H4 (cell line): Measurements from ENCODE around the gene PITPNB. TPM values are rescaled to one million over a fixed set of nuclear protein-coding genes. Genes with fewer than 3 reads are reported as not detected.

Source experiments
- DNase-seq: peaks from one replicate; pipeline ENCODE4 v3.0.0-alpha.2; 2015; ENCODE audit warnings: low spot score
- total RNA-seq: library from RNA; depleted of rRNA; stranded (reverse); fragments of >200 nt; shearing (Covaris generic); gene quantifications from 2 replicates; pipeline ENCODE4 v1.2.3, GENCODE V29; 2014

Gene PITPNB
- total RNA-seq, 1 experiment from 2014 or later, result 14.2 TPM

- DNase-seq, result peak; percentile 47
Measured at GRCh38 chr22:27880778-27881394, 38.2 kb downstream of the PITPNB start.

- peak; percentile 23 for DNase-seq
Measured at GRCh38 chr22:27879923-27880322, 39.1 kb downstream of the PITPNB start.

GRCh38 chr22:27878541-27878940 is 40.5 kb downstream of the PITPNB start:
- DNase-seq, result no peak

GRCh38 chr22:27877501-27877900 is 41.6 kb downstream of the PITPNB start:
- no peak for DNase-seq

- DNase-seq, result no peak
Measured at GRCh38 chr22:27876684-27877083, 42.4 kb downstream of the PITPNB start.

- DNase-seq, result no peak
Measured at GRCh38 chr22:27875951-27876350, 43.1 kb downstream of the PITPNB start.

- no peak for DNase-seq
Measured at GRCh38 chr22:27874764-27875163, 44.3 kb downstream of the PITPNB start.

GRCh38 chr22:27874185-27874584 is 44.9 kb downstream of the PITPNB start:
- DNase-seq, result no peak

GRCh38 chr22:27873472-27873871 is 45.6 kb downstream of the PITPNB start:
- no peak for DNase-seq

GRCh38 chr22:27872488-27872887 is 46.6 kb downstream of the PITPNB start:
- DNase-seq, result no peak

- DNase-seq, result no peak
Measured at GRCh38 chr22:27871306-27872014, 47.6 kb downstream of the PITPNB start.

GRCh38 chr22:27870234-27871191 is 48.5 kb downstream of the PITPNB start:
- no peak for DNase-seq

- no peak for DNase-seq
Measured at GRCh38 chr22:27868732-27869282, 50.2 kb downstream of the PITPNB start.

- DNase-seq, result no peak
Measured at GRCh38 chr22:27867953-27868731, 50.9 kb downstream of the PITPNB start.

- peak; percentile 9 for DNase-seq
Measured at GRCh38 chr22:27867085-27867952, 51.7 kb downstream of the PITPNB start.

- peak; percentile 87 for DNase-seq
Measured at GRCh38 chr22:27866135-27867084, 52.6 kb downstream of the PITPNB start.

- DNase-seq, result no peak
Measured at GRCh38 chr22:27865496-27865895, 53.6 kb downstream of the PITPNB start.

- no peak for DNase-seq
Measured at GRCh38 chr22:27863556-27863955, 55.5 kb downstream of the PITPNB start.

GRCh38 chr22:27863001-27863400 is 56.1 kb downstream of the PITPNB start:
- no peak for DNase-seq
